Smooth muscle cell (in vitro differentiated cells): Measurements from ENCODE around the gene SLC17A9. TPM values are rescaled to one million over a fixed set of nuclear protein-coding genes. Genes with fewer than 3 reads are reported as not detected.

Experiments used
- DNase-seq: peaks from one replicate; lab custom pipeline; 2025; ENCODE audit not compliant: unreplicated experiment; lab: John Stamatoyannopoulos, UW
- H2AFZ ChIP-seq: fragments of 200-600 bp; sonication (generic); 2 replicates; pipeline ENCODE4 v1.6.0; 2016; ENCODE audit warnings: antibody characterized with exemption, low read depth, mild to moderate bottlenecking
- H3F3A ChIP-seq: fragments of 200-600 bp; sonication (generic); 2 replicates; pipeline ENCODE4 v1.6.0; 2017; ENCODE audit warnings: antibody characterized with exemption, low read depth
- H3K27ac ChIP-seq: fragments of 200-600 bp; sonication (generic); 2 replicates; pipeline ENCODE4 v1.5.1; 2016; ENCODE audit warnings: low read depth, mild to moderate bottlenecking
- H3K27me3 ChIP-seq: fragments of 200-600 bp; sonication (generic); 2 replicates; pipeline ENCODE4 v1.6.1; 2016; ENCODE audit warnings: low read depth, mild to moderate bottlenecking
- H3K36me3 ChIP-seq: fragments of 200-600 bp; sonication (generic); 2 replicates; pipeline ENCODE4 v1.5.1; 2016; ENCODE audit warnings: low read depth
- H3K4me1 ChIP-seq: fragments of 200-600 bp; sonication (generic); 2 replicates; pipeline ENCODE4 v1.5.1; 2016; ENCODE audit warnings: low read depth
- H3K4me2 ChIP-seq: fragments of 200-600 bp; sonication (generic); 2 replicates; pipeline ENCODE4 v1.6.0; 2016; ENCODE audit warnings: mild to moderate bottlenecking
- H3K4me3 ChIP-seq: fragments of 200-600 bp; sonication (generic); 2 replicates; pipeline ENCODE4 v1.5.1; 2016; ENCODE audit warnings: mild to moderate bottlenecking
- H3K79me2 ChIP-seq: fragments of 200-600 bp; sonication (generic); 2 replicates; pipeline ENCODE4 v1.6.0; 2016; ENCODE audit warnings: low read depth, mild to moderate bottlenecking
- H3K9ac ChIP-seq: fragments of 200-600 bp; sonication (generic); 2 replicates; pipeline ENCODE4 v1.6.0; 2016; ENCODE audit warnings: low read depth
- H3K9me3 ChIP-seq: fragments of 200-600 bp; sonication (generic); replicated peaks from 2 replicates; pipeline ENCODE4 v1.5.1; 2016; ENCODE audit warnings: low read depth
- H4K20me1 ChIP-seq: fragments of 200-600 bp; sonication (generic); 2 replicates; pipeline ENCODE4 v1.6.0; 2016; ENCODE audit warnings: low read depth
- WGBS: methylation state at CpG from one replicate; pipeline ENCODE4 v1.1.7; 2016; ENCODE audit warnings: low lambda C conversion rate; 5-methylcytosine and 5-hydroxymethylcytosine counted together
- polyA plus RNA-seq: library from polyadenylated mRNA; unstranded; fragments of >200 nt; fragmentation: Nextera tagmentation; extraction: Ambion mirVana; gene quantifications from 2 replicates; pipeline ENCODE4 v1.2.1, GENCODE V29; 2016
- total RNA-seq: library from RNA; depleted of rRNA; stranded (reverse); fragments of >200 nt; gene quantifications from 2 replicates; pipeline ENCODE4 v1.2.3, GENCODE V29; 2014
- TF ChIP-seq, protein P1 (sequence below): fragments of 200-600 bp; sonication (generic); IDR thresholded peaks from 2 replicates; pipeline ENCODE4 v1.5.1; 2017; ENCODE audit warnings: borderline replicate concordance, mild to moderate bottlenecking, antibody characterized with exemption; ENCODE audit not compliant: insufficient read depth, poor library complexity, severe bottlenecking

SLC17A9 gene
- total and polyA plus RNA-seq, 2 experiments from 2014 or later, result 32.5 to 96.7 TPM

DNA sequence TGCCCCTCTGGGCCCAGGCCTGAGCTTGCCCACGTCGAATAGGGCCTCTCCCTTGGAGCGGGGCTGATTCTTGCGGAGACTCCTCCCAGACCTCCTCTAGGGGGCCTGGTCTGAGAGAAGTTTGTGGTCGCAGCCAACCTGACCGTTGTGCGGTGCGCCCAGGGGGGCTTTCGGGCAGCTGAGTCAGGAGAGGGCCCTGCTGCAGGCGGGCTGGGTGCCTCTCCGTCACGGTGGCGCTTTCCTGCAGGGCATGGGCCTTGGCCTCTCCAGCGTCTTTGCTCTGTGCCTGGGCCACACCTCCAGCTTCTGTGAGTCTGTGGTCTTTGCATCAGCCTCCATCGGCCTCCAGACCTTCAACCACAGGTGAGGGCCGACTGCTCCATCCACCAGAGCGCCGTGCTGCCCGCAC is 12.9 kb downstream of the SLC17A9 start:
- H3K79me2 ChIP-seq, result no peaks in the 10 kb centered on the region
- no peaks in the 10 kb centered on the region for H3K27me3 ChIP-seq
- H3K27ac ChIP-seq, result no peak overlapping the region
- no peaks in the 10 kb centered on the region for H3K9me3 ChIP-seq
- H3F3A ChIP-seq, result no peaks in the 10 kb centered on the region
- no peak overlapping the region for H3K9ac ChIP-seq
- TF ChIP-seq, protein P1, sequence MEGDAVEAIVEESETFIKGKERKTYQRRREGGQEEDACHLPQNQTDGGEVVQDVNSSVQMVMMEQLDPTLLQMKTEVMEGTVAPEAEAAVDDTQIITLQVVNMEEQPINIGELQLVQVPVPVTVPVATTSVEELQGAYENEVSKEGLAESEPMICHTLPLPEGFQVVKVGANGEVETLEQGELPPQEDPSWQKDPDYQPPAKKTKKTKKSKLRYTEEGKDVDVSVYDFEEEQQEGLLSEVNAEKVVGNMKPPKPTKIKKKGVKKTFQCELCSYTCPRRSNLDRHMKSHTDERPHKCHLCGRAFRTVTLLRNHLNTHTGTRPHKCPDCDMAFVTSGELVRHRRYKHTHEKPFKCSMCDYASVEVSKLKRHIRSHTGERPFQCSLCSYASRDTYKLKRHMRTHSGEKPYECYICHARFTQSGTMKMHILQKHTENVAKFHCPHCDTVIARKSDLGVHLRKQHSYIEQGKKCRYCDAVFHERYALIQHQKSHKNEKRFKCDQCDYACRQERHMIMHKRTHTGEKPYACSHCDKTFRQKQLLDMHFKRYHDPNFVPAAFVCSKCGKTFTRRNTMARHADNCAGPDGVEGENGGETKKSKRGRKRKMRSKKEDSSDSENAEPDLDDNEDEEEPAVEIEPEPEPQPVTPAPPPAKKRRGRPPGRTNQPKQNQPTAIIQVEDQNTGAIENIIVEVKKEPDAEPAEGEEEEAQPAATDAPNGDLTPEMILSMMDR, result no peak
- no peak for DNase-seq
- 91% methylated on average over 19 of the region's 19 CpGs for WGBS
- no peaks in the 10 kb centered on the region for H3K36me3 ChIP-seq
- H3K4me1 ChIP-seq, result no peaks in the 10 kb centered on the region
- H2AFZ ChIP-seq, result no peak overlapping the region
- H4K20me1 ChIP-seq, result peaks cover 70% of the 10 kb centered on the region
- H3K4me2 ChIP-seq, result no peak overlapping the region
- H3K4me3 ChIP-seq, result no peak overlapping the region

DNA sequence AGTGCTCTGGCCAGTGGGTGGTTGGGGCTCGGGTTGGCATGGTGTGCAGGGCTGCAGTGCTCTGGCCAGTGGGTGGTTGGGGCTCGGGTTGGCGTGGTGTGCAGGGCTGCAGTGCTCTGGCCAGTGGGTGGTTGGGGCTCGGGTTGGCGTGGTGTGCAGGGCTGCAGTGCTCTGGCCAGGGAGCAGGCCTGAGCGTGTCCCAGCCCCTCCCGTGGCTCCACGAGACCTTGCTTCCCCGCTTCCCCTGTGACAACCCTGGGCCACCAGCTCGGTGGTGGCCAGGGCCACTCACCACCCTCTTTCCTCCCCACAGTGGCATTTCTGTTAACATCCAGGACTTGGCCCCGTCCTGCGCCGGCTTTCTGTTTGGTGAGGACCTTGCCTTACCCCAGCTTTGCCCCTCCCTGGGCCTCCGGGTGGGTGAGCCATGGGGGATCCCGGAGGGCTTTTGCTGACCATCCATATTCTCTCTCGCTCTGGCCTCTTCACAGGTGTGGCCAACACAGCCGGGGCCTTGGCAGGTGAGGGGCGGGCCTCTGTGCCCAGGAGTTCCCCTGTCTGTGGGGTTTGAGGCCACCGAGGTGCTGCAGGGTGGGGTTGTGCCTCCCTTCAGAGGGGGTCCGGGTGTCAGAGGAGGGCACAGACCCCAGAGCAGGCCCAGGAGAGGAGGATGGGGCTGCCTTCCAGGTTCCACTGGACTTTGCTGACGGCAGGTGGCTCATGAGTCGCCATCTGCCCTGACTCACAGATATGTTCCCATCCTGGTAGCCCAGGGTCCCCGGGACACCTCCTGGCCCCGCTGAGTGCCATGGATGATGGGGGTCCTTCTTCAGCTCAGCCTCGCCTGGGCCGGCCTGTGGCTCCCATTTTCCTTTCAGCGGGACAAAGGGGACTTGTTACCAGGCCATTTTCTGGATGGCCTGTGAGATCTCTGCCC is 14.0 kb downstream of the SLC17A9 start:
- 93% methylated on average over 22 of the region's 27 CpGs for WGBS
- Histone ChIP-seq H3K9ac (no peak overlapping the region), H4K20me1 (peaks cover 62% of the 10 kb centered on the region), H3K79me2 (no peaks in the 10 kb centered on the region), H3F3A (no peaks in the 10 kb centered on the region), H3K27me3 (no peaks in the 10 kb centered on the region), H3K36me3 (no peaks in the 10 kb centered on the region), H2AFZ (no peak overlapping the region), H3K4me3 (no peak overlapping the region), H3K4me1 (no peaks in the 10 kb centered on the region), H3K4me2 (no peak overlapping the region), H3K9me3 (no peaks in the 10 kb centered on the region), H3K27ac (no peak overlapping the region)
- no peak for DNase-seq
- TF ChIP-seq, protein P1, result no peak

DNA sequence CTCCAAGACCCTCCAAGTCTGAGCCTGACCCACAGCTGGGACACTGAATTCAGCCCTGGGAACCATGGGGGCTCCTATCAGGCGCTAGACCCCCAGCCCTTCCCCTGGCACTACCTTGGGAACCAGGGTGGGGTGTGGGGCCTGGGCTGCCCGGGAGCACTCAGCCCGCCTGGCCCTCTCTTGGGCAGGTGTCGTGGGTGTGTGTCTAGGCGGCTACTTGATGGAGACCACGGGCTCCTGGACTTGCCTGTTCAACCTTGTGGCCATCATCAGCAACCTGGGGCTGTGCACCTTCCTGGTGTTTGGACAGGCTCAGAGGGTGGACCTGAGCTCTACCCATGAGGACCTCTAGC is 14.6 kb downstream of the SLC17A9 start:
- H3K4me2 ChIP-seq, result no peak overlapping the region
- no peak overlapping the region for H3K4me3 ChIP-seq
- H3K4me1 ChIP-seq, result no peaks in the 10 kb centered on the region
- H4K20me1 ChIP-seq, result peaks cover 56% of the 10 kb centered on the region
- no peak for DNase-seq
- no peak overlapping the region for H3K27ac ChIP-seq
- no peak overlapping the region for H2AFZ ChIP-seq
- no peaks in the 10 kb centered on the region for H3K27me3 ChIP-seq
- WGBS, result 99% methylated on average over 6 of the region's 6 CpGs
- H3F3A ChIP-seq, result no peaks in the 10 kb centered on the region
- TF ChIP-seq, protein P1, result no peak
- no peaks in the 10 kb centered on the region for H3K79me2 ChIP-seq
- H3K9me3 ChIP-seq, result no peaks in the 10 kb centered on the region
- H3K36me3 ChIP-seq, result no peaks in the 10 kb centered on the region
- H3K9ac ChIP-seq, result no peak overlapping the region
